DMS53 treated with DMSO at 0.1 percent for 48 hours (cell line): ENCODE measurements around the gene ACTL10.
A peak's percentile ranks its signal among the peaks of the same experiment; 100 is the strongest.

Source experiments
- DNase-seq: peaks from one replicate; lab custom pipeline; 2025; ENCODE audit not compliant: unreplicated experiment; lab: John Stamatoyannopoulos, UW

The ACTL10 gene

DNA sequence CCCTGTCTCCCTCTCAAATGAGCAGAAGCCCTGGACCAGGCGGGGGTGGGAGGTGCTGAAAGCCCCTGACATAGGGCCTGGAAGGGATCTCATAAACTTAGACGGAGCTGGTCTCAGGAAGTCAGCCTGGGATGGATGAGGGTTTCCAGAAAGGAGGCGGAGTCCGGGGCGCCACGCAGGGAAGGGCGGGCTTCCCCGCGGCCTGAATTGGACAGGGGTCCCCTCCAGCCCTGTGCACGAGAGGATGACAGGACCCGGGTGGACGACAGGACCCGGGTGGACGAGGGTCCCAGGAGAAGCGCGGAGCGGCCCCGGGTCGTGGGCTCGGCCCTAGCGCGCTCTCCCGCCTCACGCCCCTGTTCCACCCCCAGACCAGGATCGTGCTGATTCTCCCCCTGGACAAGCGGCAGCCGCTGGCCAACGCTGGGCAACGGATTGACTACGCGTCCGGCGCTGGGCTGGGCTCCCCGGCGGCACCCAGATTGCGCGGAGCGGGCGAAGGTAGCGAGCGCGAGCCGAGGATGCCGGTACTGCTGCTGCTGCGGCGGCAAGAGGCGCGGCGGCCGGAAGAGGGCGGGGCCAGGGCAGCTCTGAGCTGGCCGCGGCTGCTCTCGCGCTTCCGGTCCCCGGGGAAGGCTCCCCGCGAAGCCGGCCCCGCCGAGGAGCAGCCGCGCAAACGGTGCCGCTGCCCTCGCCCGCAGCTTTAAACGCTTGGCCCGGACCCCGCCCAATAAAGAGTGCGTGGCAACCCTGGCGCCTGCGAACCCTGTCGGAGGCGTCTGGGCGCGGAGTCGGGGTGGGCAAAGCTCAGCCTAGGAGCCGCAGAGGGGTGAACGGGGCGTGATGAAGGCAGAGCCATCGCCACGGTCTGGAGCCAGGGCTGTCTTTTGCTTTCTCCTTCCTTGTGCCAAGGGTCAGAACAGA lies 3.3 kb upstream of the ACTL10 start:
- peak; percentile 56 for DNase-seq

GRCh38 chr20:33664085-33664761 lies 2.5 kb upstream of the ACTL10 start:
- DNase-seq = no peak

DNA sequence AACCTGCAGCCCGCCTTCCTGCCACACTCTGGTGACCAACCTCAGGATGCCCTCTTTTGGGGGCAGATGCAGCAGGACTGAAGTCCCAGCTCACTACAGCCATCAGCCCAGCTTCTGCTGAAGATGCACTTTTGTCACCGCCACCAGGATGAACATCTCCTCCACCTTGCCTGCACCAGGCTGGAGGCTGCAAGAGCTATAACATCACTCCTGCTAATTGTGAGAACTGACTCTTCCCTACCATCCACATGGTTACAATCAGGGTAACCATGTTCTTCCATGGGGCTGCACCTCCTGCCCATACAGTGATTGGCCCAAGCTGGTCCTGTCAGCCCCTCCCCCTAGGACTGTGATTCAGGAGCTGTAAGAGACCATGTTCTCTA lies 2.0 kb upstream of the ACTL10 start:
- no peak for DNase-seq

- no peak for DNase-seq
Measured at GRCh38 chr20:33667245-33667675, 517 bp downstream of the ACTL10 start.

DNA sequence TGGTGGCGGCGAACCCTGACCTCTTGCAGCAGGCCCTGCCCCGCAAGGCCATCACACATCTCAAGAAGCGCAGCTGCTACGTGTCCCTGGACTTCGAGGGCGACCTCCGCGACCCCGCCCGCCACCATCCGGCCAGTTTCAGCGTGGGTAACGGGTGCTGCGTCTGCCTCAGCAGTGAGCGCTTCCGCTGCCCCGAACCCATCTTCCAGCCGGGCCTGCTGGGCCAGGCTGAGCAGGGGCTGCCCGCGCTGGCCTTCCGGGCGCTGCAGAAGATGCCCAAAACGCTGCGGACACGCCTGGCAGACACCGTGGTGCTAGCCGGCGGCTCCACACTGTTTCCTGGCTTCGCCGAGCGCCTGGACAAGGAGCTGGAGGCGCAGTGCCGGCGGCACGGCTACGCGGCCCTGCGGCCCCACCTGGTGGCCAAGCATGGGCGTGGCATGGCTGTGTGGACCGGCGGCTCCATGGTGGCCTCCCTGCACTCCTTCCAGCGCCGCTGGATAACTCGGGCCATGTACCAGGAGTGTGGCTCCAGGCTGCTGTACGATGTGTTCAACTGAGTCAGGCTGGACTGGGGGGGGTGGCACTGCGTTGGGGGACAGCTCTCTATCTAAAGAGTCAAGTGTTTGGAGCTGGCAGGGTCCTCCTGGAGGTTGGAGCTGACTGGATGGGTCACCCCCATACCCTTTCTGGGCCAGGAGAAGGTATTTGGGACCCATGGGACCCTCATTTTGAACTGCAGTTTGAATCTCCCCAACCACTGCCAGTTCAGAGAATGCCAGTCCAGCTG lies 1.1 kb downstream of the ACTL10 start:
- peak; percentile 55 for DNase-seq

- no peak for DNase-seq
Measured at GRCh38 chr20:33668466-33669155, 1.9 kb downstream of the ACTL10 start.

DNA sequence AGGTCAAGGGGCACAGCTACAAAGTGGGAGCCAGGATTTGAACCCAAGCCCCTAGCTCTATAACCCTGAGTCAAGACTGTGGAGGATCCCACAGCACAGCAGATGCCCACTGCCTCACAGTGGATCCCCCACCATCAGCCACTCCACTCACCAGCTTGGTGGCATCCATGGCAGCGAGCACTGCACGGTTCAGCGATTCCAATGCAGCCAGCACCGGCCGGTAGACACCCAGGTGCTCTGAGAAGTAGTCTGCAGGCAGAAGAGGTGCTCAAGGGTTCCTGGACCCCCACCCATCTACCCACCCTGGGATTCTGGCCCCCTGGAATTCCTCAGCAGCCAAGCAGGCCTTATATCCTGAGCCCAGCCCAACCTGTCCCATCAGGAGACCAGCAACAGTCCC lies 2.5 kb downstream of the ACTL10 start:
- no peak for DNase-seq

DNA sequence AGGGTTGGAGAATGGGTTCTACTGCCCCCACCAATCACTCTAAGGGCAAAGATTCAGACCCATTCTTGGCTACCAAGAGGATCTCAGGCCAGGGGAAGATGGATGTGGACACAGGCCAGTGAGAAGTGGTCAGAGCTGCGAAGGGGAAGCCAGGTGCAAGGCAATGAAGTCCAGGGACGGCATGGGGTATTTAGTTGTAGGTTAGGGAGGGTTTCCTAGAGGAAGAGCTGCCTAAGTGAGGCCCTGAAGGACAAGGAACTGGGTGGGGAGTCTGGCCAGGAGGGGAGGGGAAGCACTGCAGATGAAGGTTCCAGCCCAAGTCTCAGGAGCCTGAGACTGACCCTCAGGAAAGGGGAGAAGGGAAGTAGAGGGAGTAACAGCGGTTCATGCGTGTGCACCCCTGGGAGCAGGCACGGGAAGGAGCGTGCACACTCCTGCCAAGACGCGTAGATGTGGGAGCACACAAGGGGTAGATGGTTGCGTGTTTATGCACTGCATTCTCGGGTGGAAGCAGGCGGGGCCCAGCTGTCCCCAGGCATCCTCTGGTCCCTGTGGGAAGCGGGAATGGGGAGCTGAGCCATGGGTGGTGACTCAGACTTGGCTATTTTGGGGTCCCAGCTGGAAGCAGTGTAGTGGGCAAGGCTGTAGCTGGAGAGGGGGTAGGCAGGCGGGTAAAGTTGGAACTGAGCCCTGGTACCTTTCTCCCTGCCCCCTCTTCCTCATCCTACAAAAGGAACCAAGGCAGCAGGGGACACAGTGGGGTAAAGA lies 3.3 kb downstream of the ACTL10 start:
- DNase-seq = no peak

DNA sequence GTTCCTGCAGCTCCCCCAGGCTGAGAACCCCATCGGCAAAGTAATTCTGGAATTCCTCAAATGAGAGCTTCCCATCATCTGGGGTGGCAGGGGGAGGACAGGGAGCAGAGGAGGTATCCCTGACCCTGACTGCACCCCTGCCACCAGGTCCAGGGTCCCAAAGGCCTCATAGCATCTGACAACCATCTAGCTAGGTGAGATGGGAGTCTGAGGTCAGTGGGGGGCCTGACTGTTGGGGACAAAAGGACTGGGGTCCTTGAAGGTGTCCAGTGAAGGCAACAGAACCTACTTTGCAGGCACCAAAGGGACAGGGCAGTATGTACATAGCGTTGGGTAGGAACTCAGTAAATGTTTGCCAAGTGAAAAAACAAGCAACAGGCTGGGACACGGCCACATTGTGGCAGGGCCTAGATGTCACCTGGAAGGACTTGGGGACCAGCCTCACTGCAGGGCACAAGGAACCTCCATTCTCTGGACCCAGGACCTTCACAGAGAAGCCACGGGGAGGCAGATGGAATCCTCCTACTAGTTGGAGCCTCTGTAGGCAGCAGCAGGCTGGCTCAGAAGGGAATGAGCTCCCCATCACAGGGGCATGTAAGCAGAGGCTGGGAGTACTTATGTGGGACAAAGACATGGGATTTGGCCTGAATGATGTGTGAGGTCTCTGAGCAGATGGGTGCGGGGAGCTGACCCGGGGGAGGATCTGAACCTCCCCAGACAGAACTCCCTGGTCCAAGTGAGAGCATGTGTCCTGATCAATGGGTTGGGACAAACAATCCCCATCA lies 4.2 kb downstream of the ACTL10 start:
- no peak for DNase-seq

GRCh38 chr20:33671573-33672288 lies 5.0 kb downstream of the ACTL10 start:
- DNase-seq = no peak

GRCh38 chr20:33672426-33673113 lies 5.8 kb downstream of the ACTL10 start:
- DNase-seq = no peak

GRCh38 chr20:33673114-33673409 lies 6.3 kb downstream of the ACTL10 start:
- DNase-seq = no peak

DNA sequence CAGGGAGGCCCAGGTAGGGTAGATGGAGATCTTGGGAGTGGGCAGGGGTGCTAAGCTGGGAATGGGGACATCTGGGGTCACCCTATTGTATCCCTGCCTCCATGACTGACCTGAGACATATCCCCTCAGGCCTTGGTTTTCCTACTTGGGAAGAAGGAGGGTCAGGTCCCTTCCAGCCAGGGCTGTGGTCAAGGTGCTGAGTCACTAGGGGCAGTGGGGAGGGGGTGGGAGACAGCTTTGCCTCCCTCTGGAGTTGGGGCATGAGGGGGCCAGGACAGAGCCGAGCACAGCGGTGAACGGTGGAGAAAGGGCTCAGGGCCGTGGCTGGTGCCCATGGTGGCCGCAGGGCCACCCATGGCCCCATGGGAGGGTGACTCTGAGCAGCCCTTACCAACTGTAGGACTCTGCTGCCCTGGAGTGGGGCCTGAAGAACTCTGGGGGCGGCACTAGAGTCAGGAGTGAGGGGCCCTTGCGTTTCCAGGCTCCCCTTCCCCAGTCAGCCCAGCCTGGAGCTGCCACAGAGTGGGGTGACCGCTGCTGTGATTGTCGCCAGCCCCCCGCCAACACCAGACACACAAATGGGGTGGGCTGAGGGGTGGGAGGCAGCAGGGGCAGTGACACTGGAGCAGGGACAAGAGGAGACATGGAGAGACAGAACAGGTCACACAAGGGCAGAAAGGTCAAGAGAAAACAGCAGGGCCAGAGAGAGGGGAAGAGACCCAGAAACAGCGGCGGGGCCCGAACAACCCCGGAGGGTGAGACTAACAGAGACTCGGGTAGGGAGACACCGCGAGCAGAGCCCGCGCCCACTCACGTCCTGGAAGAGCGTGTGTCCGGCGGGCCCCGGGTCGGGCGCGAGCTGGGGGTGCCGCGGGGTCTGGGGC lies 6.9 kb downstream of the ACTL10 start:
- DNase-seq = no peak

- DNase-seq = peak; percentile 42
Measured at GRCh38 chr20:33674294-33675135, 7.8 kb downstream of the ACTL10 start, which contains the start of gene NECAB3. NECAB3 (minus strand) TSS chr20:33674428; CDS start chr20:33674352, 76 bp downstream.

DNA sequence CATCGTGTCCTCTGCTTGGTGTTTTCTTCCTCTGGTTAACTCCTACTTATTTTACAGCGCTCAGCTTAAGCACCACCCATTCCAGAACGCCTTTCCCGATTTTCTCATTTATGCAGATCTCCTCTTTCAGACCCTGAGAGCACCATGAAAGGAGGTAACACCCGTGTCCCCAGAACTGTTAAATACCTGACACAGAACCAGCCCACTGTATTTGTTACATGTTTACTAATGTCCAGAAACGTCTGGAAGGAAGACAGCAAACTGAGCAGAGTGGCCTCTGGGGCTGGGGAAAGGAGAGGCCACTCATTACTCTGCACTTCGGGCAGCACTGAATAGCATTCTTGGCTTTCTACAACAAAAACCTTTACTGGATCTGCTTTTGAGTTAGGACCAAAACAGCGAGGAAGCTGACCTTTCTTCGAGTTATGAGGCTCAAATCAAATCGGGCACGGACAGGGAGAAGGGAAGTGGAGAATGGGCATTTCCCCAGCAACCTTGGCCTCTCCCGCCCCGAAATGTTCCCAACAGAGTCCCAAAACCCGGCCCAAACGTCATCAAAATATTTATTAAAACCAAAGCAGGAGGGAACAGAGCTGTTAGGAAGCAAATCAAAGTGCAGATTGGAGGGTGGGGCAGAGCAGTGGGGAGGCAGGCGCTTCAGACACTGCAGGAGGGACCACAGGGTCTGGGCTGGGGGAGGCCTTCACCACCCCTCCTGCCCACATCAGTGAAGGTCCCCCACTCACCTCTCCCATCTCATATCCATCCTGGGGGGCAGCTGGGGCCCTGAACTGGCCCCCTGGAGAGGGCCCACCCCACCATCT lies 8.6 kb downstream of the ACTL10 start:
- no peak for DNase-seq

GRCh38 chr20:33676121-33676520 lies 9.4 kb downstream of the ACTL10 start:
- DNase-seq = no peak
